Inflammatory macrophage treated with lipopolysaccharide for 4 hours (primary cell): ENCODE results near the gene ROR1.
A peak's percentile ranks its signal among the peaks of the same experiment; 100 is the strongest.

ENCODE experiments used
- DNase-seq: peaks from one replicate; pipeline ENCODE4 v3.0.0-alpha.2; 2020

The ROR1 gene

DNA sequence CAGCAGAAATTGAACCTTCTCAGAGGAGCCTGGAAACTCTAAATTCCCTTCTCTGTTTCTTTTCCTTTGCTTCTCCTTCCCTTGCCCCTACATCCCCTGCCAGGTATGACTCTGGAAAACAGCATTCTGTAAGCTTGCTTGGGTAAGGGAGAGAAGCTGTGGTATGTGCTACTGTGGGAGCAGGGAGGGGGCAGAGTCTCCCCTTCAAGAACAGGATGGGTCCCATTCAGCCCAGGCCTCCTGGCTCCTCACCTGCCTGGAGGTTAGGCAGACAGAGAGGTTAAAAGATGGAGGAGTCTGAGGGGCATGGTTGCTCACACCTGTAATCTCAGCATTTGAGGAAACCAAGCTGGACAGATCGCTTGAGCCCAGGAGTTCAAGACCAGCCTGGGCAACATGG is 389.0 kb downstream of the ROR1 start:
- DNase-seq = no peak

DNA sequence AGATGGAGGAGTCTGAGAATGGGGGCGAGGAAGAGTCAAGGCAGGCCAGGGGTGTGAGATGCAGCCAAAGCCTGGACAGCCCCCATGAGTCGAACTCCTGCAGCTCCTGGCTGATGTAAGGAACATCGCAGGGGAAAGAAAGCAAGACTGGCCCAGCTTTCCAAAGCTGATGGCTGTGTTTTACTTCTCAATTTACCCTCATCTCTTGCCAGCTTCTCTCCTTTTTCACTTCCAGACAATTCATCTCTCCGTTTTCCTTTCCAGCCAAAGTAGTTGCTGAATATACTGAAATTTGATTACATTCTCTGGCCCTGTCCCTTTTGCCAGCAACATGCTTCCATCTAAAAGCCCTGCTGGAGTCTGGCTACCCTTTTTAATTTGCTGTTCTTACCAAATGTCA is 389.6 kb downstream of the ROR1 start:
- DNase-seq = no peak

DNA sequence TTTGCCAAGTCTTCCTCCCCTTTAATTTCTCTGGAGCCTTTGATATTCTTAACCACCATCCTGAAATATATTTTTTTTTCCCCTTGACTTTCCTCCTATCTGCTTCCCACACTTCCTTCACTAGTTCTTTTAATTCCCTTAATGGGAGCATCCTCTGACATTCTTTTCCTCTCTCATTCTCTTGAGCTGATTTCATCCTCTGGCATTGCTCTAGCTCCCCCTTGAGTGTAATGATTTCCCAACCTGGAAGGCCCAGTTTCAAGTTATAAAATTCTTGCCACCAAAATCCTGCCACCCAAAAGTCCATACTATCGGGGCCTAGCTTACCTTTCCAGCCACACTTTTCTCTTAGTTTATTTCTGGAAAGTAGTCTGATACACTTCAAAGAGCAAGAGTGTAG is 390.2 kb downstream of the ROR1 start:
- DNase-seq = no peak

DNA sequence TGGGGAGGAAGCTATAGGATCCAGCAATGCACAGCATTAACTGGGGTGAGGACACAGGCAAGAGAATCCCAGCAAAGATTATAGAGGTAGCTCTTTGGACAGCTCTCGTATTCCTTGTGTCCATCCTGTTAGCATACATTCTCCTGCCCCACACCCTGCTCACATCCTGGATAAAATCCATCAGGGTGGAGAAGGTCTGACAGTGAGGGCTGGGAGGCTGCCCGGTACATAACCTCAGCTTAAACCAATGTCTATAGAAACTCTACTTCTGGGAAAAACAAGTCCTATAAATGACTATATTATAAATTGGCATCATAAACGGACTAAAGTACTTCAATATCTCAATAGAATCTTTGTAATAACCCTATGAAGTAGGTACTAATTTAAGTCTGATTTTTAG is 392.8 kb downstream of the ROR1 start:
- no peak for DNase-seq

DNA sequence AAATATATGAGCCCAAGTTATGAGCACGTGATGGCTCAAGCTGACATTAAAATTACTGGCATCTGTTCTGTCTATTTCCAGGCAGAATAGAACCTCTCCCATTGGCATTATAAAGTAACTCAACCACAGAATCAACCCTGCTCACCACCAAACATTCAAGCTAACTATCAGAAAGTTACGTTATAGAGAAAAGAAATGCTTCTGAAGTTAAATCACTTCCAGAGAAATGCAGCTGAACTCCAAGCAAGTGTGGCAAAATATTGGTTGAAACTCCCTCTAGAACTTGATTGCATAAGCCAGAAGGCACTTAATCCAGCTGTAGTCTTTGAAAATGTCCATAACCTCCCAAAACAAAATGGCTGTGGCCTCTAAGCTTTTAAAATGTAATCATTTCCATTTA is 393.4 kb downstream of the ROR1 start:
- no peak for DNase-seq

DNA sequence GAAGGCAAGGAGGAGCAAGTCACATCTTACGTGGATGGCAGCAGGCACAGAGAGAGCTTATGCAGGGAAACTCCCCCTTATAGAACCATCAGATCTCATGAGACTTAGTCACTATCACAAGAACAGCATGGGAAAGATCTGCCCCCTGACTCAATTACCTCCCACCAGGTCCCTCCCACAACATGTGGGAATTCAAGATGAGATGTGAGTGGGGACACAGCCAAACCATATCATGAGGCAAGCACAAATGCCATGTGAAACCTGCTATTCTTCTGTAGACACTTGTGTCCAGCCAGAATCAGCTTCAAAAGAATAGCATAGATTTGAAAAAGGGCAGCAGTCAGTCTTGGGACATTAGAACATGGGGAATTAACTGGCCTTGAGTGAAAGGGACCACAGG is 397.4 kb downstream of the ROR1 start:
- peak; percentile 54 for DNase-seq

DNA sequence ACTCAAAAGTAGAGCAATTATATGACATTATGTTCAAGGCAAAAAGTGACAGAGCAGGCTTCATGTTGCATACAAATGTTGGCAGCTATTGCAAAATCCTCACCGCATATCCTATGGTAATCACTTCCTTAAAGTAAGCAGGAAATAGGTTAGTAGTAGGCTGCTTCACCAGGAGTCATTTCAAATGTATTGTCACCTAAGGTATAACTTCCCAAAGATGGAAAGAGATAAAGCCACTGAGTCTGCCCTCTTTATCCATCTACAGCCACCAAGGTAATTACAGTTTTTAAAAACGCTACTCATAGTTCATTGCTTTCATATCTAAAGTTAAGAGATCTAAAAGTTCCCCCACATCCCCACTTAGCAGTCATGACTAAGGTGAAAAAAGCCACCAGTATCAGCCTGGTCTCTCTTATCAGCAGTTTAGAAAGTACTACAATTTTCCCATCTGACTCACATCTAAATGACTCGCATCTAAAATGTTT is 398.0 kb downstream of the ROR1 start:
- DNase-seq = peak; percentile 76

DNA sequence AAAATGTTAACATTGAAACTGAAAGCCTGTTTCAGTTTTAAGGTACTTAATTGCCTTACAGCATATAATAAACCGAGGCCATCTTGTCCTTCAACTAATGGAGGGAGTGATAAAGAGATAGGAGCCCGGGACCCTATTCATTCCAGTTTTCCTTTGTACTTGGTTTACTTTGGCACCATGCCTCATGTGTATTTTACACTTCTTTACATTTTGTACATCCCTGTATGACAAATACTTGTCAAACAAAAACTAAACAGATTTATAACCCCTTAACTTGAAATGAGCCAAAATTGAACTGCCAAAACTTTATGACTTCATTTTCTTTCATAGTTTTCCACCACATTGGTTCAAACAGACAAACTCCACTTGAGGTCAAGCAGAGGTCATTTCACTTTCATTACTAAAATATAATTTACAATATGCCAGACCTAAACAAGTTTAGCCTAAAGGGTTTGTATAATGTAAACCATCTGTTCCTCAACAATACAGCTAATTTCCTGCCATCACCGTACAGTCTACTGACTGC is 398.7 kb downstream of the ROR1 start:
- DNase-seq = peak; percentile 10

DNA sequence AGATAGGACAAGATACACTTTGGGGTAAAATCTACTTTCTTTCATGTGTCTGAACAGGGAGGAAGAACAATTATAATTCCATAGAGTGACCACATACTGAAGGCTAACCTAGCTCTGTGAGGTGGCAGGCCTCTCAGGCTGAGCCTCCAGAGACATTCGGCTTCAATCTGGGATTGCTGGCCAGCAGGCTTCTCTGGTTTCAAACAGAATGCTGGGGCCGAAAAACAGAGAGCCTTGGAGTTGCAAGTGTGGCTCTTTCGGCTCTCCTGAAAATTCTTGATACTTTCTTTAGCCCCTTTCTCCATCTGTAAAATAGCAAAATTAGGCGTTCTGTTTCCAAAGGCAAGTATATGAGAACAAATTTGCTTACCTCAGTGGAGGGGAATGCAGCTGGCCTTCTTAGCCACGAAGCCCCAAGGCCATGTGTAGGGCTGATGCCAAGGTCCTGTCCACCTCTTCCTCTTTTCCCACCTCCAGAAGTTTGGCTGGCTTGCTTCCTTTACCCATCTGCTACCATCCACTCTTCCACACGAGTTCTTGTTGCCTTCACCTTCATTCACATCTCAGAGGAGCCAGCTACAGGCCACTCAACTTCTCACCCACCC is 399.6 kb downstream of the ROR1 start:
- DNase-seq = no peak

DNA sequence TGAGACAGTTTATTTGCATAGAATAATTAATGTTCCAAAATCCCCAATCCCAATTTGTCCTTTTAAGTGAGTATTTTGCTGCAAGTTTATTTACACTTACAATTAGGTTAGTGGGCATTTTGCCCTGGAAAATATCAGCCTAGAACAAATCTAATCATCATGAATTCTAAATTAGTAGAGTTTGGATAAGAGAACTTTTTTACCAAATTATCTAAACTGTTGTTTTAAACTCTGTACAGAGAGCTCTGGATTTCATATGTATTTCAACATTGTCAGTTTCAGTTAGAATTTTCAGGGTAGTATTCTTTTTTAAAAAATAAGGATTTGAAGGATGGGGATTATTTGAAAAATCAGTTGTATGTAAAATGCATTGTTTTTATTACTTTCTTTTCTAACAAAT is 401.8 kb downstream of the ROR1 start:
- DNase-seq = no peak

DNA sequence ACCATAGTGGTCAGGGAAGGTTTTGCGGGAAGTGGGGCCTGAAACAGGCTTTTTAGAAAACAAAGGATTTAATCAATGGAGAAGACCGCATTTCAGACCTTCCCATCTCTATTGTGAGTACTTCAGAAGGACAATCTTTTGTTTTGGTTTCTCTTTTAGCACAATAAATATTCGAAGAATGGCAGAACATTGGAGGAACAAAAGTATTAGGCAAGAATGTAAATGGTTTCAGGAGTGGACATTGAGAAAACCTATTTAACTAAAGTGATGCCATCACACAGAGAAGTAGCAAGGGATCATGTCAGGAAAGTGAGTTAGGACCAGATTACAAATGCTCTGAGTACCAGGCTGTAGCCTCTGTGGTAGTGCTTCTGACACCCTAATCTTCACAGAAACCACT is 402.8 kb downstream of the ROR1 start:
- DNase-seq = peak; percentile 44

DNA sequence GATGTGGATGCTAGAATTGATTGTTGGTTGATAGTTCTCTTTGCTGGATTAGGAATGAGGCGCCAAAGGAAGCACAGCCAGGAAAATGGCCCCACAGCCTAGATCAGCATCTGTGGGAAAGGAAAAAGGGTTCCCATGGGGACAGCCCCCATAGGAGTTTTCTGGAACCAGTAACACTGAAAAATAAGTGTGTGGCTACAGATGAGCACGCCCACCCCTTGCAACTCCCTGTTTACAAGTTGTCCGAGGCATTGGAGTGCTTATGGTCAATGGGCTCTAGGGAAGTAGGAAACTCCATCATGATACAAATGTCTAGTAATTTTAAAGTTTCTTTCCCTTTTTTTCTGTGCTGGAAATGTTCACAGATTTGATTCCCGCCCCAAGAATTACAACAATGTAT is 405.8 kb downstream of the ROR1 start:
- no peak for DNase-seq

DNA sequence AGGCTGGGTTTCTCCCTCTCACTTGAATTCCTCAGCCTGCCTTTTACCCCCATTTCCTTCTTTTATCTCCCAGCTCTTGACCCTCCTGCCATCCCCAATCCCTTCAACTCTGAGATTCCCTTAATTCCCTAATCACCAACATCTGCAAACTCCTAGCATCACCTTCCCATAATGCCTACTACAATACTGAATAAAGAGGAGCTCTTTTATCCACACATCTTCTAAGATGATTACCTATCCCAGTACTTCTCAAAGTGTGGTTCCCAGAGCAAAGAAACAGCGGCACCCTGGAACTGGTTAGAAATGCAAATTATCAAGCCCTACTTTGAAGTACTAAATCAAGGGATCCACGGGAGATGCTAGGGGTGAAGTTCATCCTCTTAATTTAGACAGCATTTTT is 408.4 kb downstream of the ROR1 start:
- no peak for DNase-seq

DNA sequence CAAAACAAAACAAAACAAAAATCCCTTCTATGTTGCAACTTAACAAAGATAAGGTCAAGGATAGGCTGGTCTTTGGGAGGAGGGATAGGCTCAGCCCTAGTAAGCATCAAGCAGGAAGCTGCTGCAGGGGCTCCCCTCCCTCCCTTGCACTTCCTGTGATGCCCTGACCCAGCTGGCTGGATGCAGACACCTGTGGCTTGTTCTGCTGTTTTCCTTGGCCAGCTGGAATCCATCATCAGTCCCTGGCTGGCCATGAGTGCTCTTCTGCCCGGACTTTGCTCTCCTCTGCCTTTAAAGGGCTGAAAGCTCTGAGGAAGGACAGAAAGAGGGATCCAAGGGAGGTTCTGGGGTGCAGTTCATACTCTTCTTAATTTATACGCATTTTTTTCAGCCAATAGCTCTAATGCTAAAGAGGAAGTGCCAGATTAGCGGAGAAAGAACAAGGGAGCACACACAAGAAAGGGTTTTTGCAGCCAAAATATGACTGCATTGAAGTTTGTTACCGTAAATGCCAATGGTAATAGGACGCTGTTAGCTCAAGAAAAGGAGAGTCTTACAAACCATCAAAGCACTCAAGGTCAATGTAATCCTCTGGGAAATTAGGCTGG is 409.7 kb downstream of the ROR1 start:
- DNase-seq = no peak

DNA sequence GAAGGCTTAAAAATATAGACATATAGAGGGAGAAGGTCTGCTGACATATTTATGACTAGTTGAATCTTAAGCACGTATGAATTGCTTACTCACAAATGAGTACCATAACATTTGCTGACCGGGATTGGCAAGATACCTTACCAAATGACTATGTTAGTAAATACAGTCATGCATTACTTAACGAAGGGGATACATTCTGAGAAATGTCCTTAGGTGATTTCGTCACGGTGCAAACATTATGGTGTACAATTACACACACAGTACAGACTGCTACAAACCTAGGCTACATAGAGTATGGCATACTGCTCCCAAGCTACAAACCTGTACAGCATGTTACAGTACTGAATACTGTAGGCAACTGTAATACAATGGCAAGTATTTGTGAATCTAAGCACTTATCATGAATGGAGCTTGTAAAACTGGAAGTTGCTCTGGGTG is 410.2 kb downstream of the ROR1 start:
- DNase-seq = no peak

DNA sequence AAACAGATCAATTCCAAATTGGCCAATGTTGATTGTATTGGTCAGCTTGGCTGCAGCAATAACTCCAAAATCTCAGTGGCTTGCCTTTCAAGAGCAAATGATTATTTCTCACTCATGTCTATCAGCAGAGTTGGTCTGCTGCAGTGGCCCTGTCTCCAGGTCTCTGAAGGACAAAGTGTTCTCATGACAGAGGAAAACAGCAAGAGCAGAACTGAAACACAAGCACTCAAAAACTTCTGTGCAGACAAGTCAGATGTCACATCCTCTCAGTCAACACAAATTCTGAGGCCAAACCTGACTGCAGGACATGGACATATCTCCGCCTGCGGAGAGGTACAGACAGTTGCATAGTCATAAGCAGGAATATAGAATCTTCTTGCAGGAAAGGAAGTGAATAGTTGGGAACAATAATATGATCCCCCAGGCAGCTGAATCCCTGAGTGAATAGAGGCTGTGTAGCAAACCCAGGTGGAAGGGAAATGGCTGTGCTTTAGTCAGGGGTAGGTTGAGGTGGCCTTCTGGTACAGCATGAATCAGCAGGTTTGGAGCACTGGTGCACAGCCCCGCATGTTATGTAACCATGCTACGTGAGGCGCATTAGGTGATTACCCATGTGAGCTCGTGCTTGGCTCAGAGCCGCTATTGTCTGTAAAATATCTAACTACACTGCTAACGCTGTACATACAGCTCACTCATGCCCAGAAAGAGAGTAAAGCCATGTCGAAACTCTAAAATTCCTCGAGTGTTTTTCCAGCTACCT is 412.5 kb downstream of the ROR1 start:
- DNase-seq = no peak

DNA sequence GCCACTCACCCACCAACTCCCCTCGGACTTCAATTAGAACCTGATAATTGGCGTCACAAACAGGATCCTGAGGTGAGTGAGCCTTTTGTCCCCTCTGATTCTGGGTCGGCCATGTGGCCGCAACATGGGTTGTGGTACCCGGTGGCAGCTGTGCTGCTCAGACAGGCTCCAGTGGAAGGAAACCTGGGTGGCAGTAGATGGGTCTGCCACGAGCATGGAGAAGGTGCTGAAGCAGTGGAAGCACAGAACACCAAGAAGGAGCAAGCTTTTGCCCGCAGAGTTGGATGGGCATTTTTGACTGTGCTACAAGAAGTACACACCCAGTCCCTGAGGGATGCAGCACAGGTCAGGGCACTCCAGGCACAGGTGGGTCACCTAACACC is 413.1 kb downstream of the ROR1 start:
- DNase-seq = no peak

DNA sequence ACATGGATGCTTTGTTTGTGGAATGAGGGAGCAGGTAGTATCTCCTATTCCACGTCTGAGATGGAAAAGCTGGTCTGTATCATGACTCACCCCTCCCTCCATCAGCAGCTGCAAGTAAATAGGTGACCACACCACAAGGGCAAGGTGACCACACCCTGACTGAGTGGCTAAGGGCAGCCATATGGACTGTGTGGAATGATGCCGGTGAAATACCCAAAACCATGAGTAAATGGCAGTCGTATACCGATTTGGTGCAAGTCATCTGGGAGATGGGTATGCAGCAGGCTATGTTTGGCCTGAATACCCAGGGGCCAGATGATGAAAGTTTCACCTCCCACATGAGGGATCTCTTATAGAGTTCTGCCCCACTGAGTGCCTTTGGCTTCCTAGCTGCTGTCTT is 413.8 kb downstream of the ROR1 start:
- DNase-seq = no peak

DNA sequence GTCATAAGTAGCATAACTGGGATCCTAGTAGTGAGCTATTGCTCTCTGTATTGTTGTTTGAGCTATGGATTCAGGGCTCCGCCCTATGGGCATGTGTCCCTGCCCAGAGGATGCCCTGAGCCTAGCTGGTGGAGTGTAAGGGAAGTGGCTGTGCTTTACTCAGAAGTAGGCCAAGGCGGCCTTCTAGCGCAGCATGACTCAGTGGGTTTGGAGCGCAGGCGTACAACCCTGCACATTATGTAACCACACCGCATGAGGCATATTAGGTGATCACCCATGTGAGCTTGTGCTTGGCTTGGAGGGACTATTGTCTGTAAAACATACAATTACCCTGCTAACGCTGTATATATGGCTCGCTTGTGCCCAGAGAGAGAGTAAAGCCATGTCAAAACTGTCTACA is 418.5 kb downstream of the ROR1 start:
- DNase-seq = no peak

DNA sequence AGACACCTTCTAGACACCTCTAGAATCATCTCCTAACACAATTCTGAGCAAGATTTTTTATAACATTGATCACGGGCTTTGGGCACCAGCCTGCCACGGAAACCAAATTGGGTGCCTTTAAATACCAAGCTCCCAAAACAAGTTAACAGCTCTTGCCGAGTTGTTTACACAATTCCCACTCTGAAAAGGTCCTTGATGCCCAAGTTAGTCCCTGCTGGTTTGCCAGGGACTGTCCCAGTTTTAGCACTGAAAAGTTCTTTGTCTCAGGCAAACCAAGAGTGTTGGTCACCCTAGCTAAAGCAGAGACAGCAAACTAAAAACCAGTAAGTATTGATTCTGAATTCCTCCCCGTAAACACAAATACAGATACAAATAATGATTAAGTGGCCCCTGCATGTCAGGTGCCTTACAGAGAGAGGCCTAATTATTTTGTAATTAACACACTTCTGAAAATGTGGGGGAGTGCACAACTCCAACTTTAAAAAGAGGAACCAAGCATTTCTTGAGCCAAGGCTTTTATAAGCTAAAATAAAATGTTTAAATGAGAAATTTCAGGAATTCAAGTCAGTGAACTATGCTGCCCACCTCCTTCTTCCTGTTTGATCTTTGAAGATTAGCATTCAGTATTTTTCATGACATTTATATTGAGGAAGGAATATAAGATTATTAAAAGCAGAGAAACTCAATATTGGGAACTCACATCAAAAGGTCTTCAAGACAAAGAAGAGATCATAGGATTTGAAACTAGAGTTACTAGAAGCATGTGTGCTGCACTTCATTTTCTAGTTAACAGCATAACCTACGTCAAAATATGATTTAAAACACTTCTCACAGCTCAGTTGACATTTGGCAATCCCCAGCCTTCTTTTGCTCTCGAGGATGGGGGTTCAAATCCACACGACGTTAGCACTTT is 420.6 kb downstream of the ROR1 start:
- peak; percentile 13 for DNase-seq

DNA sequence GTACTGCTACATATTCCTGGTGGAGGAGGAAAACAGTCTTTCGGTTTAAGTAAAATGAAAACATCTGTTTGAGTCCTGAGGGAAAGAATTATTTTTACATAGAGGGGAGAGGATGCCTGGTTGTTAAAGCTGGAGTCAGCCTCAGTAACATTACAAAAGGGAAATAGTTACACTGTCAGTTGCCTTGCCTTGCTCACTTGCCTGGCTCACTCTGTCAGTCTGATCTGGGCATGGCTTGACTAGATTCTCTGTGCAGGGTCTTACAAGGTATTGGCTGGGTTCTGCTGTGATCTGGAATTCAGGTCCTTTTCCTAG is 421.2 kb downstream of the ROR1 start:
- no peak for DNase-seq

DNA sequence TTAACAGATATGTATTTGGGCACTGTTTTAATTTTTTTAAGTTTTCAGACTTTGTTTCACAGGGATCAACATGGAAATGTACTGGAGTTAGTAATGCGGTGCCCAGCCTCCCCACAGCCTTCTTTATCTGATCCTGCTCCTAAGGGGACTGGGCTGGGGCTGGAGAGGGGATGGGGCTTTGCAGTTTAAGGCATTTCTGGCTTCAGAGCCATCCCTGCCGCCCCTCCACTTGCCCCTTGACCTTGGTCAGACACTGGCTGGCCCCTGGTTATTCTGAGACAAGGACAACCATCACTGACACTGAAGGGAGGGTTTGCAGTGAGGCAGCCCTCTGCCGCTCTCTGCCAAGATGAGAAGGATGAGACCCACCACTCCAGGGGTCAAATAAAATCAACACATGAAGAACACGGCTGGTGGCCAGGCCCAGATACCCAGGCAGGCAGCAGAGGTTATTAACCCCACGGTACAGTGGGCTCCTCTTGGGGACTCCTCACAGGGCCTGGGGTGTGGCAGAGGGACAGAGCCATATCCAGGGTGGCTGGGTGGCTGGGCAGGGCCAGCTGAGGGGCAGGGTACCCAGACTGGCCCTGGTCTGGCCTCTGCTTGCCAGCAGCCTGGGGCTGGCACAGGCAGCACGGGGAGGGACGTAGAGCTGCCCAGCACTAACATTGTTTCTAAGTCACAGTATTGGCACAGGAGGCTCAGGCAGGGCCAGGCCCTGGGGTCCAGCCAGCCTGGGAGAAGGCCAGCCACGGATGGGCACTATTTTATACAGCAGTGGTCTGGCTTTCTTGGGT is 422.5 kb downstream of the ROR1 start:
- no peak for DNase-seq
